Mesodermal cell (in vitro differentiated cells): ENCODE results near the gene SOD2.
A peak's percentile ranks its signal among the peaks of the same experiment; 100 is the strongest.
"Not testable (repeated sequence)": the region's sequence is repeated elsewhere in the genome, so short reads cannot be mapped to it uniquely, and the experiment has no call there.

Experiments
- H3K27ac ChIP-seq: 2 replicates; pipeline ENCODE4 v1.7.0; 2013; ENCODE audit warnings: mild to moderate bottlenecking, low read depth, low read length, moderate library complexity; ENCODE audit not compliant: severe bottlenecking
- H3K36me3 ChIP-seq: 2 replicates; pipeline ENCODE4 v1.7.1; 2013; ENCODE audit warnings: mild to moderate bottlenecking, low read length, moderate library complexity; ENCODE audit not compliant: control insufficient read depth, insufficient read depth
- H3K4me1 ChIP-seq: one replicate; pipeline ENCODE4 v1.7.1; 2013; ENCODE audit warnings: mild to moderate bottlenecking, low read length; ENCODE audit not compliant: insufficient read depth, control insufficient read depth, poor library complexity, severe bottlenecking
- H3K4me3 ChIP-seq: 2 replicates; pipeline ENCODE4 v1.7.0; 2013; ENCODE audit warnings: low read length, control low read depth, mild to moderate bottlenecking; ENCODE audit not compliant: insufficient read depth, poor library complexity, severe bottlenecking; ENCODE audit errors: extremely low read depth
- H3K9me3 ChIP-seq: 2 replicates; pipeline ENCODE4 v1.7.1; 2013; ENCODE audit warnings: mild to moderate bottlenecking, low read length, moderate library complexity; ENCODE audit not compliant: control insufficient read depth
- WGBS, 2 experiments: methylation state at CpG; one replicate each; pipeline ENCODE4 v1.1.5; 2013; ENCODE audit warnings: missing lambda C conversion rate in 2 of 2; ENCODE audit not compliant: insufficient coverage in 2 of 2; 5-methylcytosine and 5-hydroxymethylcytosine counted together

SOD2 gene

DNA sequence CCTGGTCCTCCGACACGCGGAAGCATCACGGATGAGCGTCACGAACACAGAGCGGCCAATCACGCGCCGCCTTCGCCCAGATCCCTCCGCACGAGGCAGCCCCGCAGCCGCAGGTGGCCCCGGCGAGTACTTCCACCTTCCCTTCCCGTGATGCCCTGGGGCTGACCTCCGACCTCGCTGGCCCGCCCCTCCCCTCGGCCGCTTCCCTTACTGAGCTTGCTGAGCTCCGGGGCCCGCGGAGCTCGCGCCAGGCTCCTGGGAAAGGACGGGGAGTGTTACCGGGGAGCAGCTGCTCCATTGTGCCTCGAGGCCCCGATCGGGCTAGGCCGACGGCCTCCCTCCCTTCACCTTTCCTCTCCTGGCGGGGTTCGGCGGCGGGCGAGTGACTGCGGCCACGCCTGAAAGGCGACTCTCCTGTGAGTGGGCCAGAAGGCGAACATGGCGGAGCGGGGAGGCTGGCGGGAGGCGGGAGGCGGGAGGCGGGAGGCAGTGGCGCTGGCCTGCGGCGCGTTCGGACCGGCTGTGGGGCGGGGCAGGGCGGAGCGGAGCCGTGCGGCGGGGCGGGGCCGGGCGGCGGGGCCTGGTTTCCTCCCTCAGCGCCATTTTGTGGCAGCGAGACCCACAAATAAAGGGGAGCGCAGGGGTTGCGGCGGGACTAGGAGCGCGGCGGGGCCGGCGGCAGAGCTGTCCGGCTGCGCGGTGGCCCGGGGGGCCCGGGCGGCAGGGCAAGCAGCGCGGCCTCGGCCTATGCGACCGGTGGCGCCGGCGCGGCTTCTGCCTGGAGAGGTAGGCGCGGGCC is 34.1 kb upstream of the SOD2 start, which contains the start of gene WTAP:
Gene WTAP, plus strand, starts transcription at position 589 of the 799 bp plus-strand sequence. CDS start 8,760 bp downstream, outside the sequence.
- Histone ChIP-seq H3K9me3 (peaks cover 6% of the 10 kb centered on the region), H3K4me3 (peak within 1 kb of the TSS; percentile 84), H3K4me1 (no peaks in the 10 kb centered on the region), H3K27ac (peak within 1 kb of the TSS; percentile 97), H3K36me3 (peaks cover 51% of the 10 kb centered on the region)
- WGBS, 2 experiments = 0 to 1% methylated on average over 42 to 49 of the region's 93 CpGs

DNA sequence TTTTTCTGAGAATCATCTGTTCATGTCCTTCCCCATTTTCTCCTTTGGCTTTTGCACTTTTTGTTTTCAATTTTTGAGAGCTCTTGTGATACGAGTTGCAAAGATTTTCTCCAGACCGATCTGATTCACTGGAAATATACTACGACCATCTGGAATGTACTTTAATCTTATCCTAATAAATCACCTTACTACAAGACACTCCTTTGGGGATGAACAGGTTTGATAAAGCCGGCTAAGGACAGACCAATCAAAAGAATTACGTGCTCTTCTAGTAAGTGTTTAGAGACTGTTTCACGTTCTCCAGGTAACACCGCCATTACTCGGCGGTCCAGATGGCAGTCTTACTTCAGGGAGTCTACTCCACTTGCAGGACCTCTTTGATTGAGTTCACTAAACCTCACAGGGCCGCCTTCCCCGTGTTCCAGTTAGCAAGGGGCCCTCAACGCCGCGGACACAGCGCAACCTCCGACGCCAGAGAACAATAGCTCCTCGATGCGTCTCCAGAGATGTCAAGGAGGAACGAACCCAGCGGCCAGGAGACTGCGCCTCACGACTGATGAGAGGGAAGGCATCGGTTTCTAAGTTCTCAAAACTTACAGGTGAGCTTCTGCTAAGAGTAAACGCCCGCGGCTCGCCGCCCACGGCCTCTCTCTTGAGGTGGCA is 33.3 kb upstream of the SOD2 start:
- H3K4me1 ChIP-seq = no peaks in the 10 kb centered on the region
- H3K36me3 ChIP-seq = peaks cover 45% of the 10 kb centered on the region
- H3K27ac ChIP-seq = peak overlapping the region; percentile 97
- WGBS, 2 experiments = 0 to 2% methylated on average over 27 to 30 of the region's 30 CpGs
- H3K4me3 ChIP-seq = peak overlapping the region; percentile 84
- peaks cover 6% of the 10 kb centered on the region for H3K9me3 ChIP-seq

DNA sequence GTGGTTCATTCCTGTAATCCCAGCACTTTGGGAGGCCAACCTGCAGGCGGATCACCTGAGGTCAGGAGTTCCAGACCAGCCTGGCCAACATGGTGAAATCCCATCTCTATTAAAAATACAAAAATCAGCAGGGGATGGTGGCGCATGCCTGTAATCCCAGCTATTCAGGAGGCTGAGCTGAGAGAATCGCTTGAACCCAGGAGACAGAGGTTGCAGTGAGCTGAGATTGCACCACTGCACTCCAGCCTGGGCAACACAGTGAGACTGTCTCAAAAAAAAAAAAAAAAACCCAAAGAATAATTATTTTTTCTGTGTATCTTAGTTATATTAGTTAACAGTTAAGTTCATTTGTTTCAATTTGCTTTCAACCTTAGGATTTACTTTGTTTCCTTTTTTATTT is 32.2 kb upstream of the SOD2 start:
- H3K4me1 ChIP-seq, H3K27ac ChIP-seq, H3K9me3 ChIP-seq, H3K4me3 ChIP-seq: not testable (repeated sequence)
- H3K36me3 ChIP-seq = peaks cover 33% of the 10 kb centered on the region
- 92 to 100% methylated on average over 2 to 3 of the region's 3 CpGs for WGBS, 2 experiments

DNA sequence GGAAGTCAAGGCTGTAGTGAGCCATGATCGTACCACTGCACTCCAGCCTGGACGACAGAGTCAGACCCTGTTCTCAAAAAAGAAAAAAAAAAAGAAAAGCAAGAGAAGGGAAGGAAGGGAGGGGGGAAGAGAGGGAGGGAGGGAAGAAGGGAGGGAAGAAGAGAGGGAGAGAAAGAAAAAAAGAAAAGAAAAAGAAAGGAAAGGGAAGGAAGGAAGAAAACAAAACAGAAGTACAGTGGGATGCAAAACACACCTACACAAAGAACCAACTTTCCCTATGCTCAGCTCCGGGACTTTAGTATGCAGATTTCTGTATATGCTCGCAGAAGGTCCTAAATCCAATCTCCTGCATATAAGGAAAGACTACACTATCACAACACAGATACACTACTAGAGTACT is 31.7 kb upstream of the SOD2 start:
- WGBS, 2 experiments = 81 to 100% methylated on average over 1 to 3 of the region's 4 CpGs
- Histone ChIP-seq H3K36me3 (peaks cover 30% of the 10 kb centered on the region), H3K4me3 (no peak overlapping the region), H3K9me3 (peaks cover 6% of the 10 kb centered on the region), H3K27ac (no peak overlapping the region), H3K4me1 (no peaks in the 10 kb centered on the region)

DNA sequence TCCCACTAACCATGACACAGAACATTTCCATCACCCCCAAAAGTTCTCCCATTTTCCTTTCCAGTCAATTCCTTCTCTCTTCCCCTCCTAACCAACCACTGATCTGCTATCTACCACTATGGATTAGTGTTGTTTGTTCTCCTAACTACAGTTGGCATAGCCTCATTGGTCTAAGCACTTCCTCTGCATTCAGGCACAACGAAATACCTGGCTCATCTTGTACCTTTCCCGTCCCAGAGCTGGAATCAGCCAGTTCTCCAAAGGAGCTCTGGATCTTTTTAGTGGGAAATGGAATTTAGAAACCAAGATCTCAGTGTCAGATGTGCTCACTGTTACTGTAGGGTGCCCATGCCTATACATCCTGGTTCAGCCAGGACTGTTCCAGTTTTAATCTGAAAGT is 30.2 kb upstream of the SOD2 start:
- Histone ChIP-seq H3K36me3 (peaks cover 27% of the 10 kb centered on the region), H3K27ac (no peak overlapping the region), H3K9me3 (peaks cover 6% of the 10 kb centered on the region), H3K4me3 (no peak overlapping the region), H3K4me1 (no peaks in the 10 kb centered on the region)
- WGBS, 2 experiments = 100% methylated on average over 1 of the region's 2 CpGs

DNA sequence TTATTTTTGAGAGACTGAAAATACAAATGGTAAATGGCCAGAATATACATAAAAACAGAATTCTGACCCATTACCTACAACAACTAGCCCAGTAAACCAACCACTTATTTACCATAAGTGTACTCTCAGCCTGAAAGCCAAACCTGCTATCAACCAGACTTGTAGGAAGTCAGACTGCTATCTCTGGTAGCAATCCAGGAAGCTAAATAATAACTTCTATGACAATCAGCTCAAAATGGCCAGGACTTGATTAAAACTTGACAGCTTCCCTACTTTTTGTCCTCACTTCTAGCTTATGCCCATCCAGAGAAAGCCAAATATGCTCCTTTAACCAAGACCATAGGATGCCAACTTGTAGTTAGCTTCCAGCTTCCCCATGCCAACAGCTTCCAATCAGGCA is 29.6 kb upstream of the SOD2 start:
- Histone ChIP-seq H3K4me1 (no peaks in the 10 kb centered on the region), H3K36me3 (peaks cover 27% of the 10 kb centered on the region), H3K9me3 (peaks cover 6% of the 10 kb centered on the region), H3K27ac (no peak overlapping the region), H3K4me3 (no peak overlapping the region)

GRCh38 chr6:159721981-159722380 is 28.9 kb upstream of the SOD2 start:
- H3K9me3 ChIP-seq, H3K27ac ChIP-seq, H3K4me3 ChIP-seq, H3K4me1 ChIP-seq: not testable (repeated sequence)
- H3K36me3 ChIP-seq = peaks cover 27% of the 10 kb centered on the region
- 97 to 100% methylated on average over 2 of the region's 3 CpGs for WGBS, 2 experiments

DNA sequence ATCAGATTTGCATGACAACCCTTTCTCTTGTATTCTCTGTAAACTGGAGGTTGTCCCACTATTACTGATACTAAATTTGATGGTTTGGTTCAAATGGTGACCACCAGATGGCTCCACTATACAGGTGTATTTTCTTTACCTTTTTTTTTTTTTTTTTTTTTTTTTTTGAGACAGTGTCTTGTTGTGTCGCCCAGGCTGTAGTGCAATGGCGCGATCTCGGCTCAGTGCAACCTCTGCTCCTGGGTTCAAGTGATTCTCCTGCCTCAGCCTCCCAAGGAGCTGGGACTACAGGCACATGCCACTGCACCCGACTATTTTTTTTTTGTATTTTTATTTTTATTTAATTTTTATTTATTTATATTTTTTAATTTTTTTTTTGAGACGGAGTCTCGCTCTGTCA is 27.7 kb upstream of the SOD2 start:
- Histone ChIP-seq H3K36me3 (peaks cover 29% of the 10 kb centered on the region), H3K4me3 (no peak overlapping the region), H3K9me3 (peaks cover 6% of the 10 kb centered on the region), H3K4me1 (no peaks in the 10 kb centered on the region), H3K27ac (no peak overlapping the region)
- WGBS, 2 experiments = 75% methylated on average over 4 of the region's 7 CpGs; no CpG with 5 or more reads in 1 of the 2 experiments

DNA sequence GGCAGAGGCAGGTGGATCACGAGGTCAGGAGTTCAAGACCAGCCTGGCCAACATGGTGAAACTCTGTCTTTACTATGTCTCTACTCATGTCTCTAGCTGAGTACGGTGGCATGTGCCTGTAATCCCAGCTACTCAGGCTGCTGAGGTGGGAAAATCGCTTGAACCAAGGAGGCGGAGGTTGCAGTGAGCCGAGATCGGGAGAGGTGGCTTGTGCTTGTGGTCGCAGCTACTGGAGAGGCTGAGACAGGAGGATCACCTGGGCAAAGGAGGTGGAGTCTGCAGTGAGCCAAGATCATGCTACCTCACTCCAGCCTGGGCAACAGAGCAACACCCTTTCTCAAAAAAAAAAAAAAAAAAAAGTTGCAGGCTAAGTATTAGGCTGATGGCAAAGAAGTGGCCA is 26.2 kb upstream of the SOD2 start:
- no peak overlapping the region for H3K27ac ChIP-seq
- peaks cover 6% of the 10 kb centered on the region for H3K9me3 ChIP-seq
- H3K36me3 ChIP-seq = peaks cover 20% of the 10 kb centered on the region
- WGBS, 2 experiments = 89 to 96% methylated on average over 4 to 7 of the region's 7 CpGs
- no peaks in the 10 kb centered on the region for H3K4me1 ChIP-seq
- H3K4me3 ChIP-seq = no peak overlapping the region

DNA sequence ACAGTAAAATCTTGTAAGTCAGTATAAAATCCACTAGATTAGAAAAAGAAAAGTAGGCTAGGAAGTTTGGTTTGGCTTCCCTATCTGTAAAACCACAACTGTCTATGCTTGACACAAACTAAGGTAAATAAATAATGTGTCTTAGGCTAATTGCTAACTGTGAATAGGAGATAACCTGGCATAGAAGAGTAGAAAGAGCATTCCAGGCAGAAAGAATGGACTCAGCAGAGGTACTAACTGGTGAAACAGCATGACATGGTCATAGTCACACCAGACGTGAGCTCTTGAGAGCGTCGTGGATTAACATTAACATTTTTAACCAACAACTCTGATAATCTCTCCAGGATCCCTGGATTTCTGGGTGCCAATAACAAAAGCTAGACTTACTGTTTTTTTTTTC is 25.6 kb upstream of the SOD2 start:
- Histone ChIP-seq H3K27ac (no peak overlapping the region), H3K9me3 (peaks cover 6% of the 10 kb centered on the region), H3K4me1 (no peaks in the 10 kb centered on the region), H3K4me3 (no peak overlapping the region), H3K36me3 (peaks cover 14% of the 10 kb centered on the region)
- 80 to 93% methylated on average over 3 of the region's 3 CpGs for WGBS, 2 experiments
